Measurements from ENCODE around the gene CCDC188. TPM values are rescaled to one million over a fixed set of nuclear protein-coding genes. Genes with fewer than 3 reads are reported as not detected.

The CCDC188 gene
- total and polyA plus RNA-seq, 9 of the 15 experiments (the other 6 are each of a cell fraction or from before 2014, with no cell fraction given), result not detected

GRCh38 chr22:20116376-20116950 lies 34.4 kb downstream of the CCDC188 start (continued):
- TF ChIP-seq DDX20 (tag; IDR thresholded peaks at IDR 0.05; ENCODE audit: low read depth) (no peak), KAT2B (IDR thresholded peaks at IDR 0.05; ENCODE audit: low read depth, low read length) (no peak), ARID3A (IDR thresholded peaks at IDR 0.05; ENCODE audit: borderline replicate concordance, low read depth, low read length) (no peak), ZNF408 (CRISPR knock-in tag; IDR thresholded peaks at IDR 0.05; ENCODE audit: low read depth) (no peak), JUNB (CRISPR knock-in tag; conservative IDR thresholded peaks at IDR 0.05) (0 out of 2 replicates have a peak, but pooled peaks have one; percentile 25), ZNF57 (CRISPR knock-in tag; IDR thresholded peaks at IDR 0.05) (peak; percentile 64; the same call in 1 of the 2 replicates), ZNF316 (IDR thresholded peaks at IDR 0.05) (0 out of 2 replicates have a peak, but pooled peaks have one; percentile 1), RBM17 (IDR thresholded peaks at IDR 0.05; ENCODE audit: borderline replicate concordance, low read depth, low read length) (no peak), TFAM (CRISPR knock-in tag; conservative IDR thresholded peaks at IDR 0.05) (no peak), RHOXF2B (CRISPR knock-in tag; conservative IDR thresholded peaks at IDR 0.05) (0 out of 2 replicates have a peak, but pooled peaks have one; percentile 33), HDAC6 (IDR thresholded peaks at IDR 0.05; ENCODE audit: low read depth, low read length) (peak; percentile 78; the same call in 1 of the 2 replicates), MAX (CRISPR knock-in tag; IDR thresholded peaks at IDR 0.05) (no peak), PCBP2 (IDR thresholded peaks at IDR 0.05; ENCODE audit: low read depth, low read length, poor library complexity, severe bottlenecking) (no peak), ZBED1 (IDR thresholded peaks at IDR 0.05) (no peak), ESRRB (CRISPR knock-in tag; IDR thresholded peaks at IDR 0.05; ENCODE audit: borderline replicate concordance) (no peak), CSDE1 (IDR thresholded peaks at IDR 0.05) (no peak), KDM5B (IDR thresholded peaks at IDR 0.05; ENCODE audit: insufficient replicate concordance, low read depth, low read length) (peak; percentile 28), ZNF184 (CRISPR knock-in tag; IDR thresholded peaks at IDR 0.05) (no peak), CREB3 (tag; conservative IDR thresholded peaks at IDR 0.05; ENCODE audit: low read depth) (no peak), IRF9 (tag; IDR thresholded peaks at IDR 0.05) (no peak), WHSC1 (IDR thresholded peaks at IDR 0.05; ENCODE audit: low read length) (peak; percentile 31)
- TF ChIP-seq, protein P1, sequence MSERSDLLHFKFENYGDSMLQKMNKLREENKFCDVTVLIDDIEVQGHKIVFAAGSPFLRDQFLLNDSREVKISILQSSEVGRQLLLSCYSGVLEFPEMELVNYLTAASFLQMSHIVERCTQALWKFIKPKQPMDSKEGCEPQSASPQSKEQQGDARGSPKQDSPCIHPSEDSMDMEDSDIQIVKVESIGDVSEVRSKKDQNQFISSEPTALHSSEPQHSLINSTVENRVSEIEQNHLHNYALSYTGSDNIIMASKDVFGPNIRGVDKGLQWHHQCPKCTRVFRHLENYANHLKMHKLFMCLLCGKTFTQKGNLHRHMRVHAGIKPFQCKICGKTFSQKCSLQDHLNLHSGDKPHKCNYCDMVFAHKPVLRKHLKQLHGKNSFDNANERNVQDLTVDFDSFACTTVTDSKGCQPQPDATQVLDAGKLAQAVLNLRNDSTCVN (CRISPR knock-in tag; IDR thresholded peaks at IDR 0.05), result peak; percentile 89
- TF ChIP-seq, protein P2, sequence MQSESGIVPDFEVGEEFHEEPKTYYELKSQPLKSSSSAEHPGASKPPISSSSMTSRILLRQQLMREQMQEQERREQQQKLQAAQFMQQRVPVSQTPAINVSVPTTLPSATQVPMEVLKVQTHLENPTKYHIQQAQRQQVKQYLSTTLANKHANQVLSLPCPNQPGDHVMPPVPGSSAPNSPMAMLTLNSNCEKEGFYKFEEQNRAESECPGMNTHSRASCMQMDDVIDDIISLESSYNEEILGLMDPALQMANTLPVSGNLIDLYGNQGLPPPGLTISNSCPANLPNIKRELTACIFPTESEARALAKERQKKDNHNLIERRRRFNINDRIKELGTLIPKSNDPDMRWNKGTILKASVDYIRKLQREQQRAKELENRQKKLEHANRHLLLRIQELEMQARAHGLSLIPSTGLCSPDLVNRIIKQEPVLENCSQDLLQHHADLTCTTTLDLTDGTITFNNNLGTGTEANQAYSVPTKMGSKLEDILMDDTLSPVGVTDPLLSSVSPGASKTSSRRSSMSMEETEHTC (IDR thresholded peaks at IDR 0.05), result no peak
